MM.1S (cell line): ENCODE measurements around the gene VDAC2.
"Not testable (repeated sequence)": the region's sequence is repeated elsewhere in the genome, so short reads cannot be mapped to it uniquely, and the experiment has no call there.

ENCODE experiments used
- DNase-seq: peaks from one replicate; pipeline ENCODE4 v3.0.0-alpha.2; 2015
- H2AFZ ChIP-seq: fragments of 300-600 bp; sonication (generic); 2 replicates; pipeline ENCODE4 v1.6.0; 2016; ENCODE audit warnings: antibody characterized with exemption, low read length
- H3F3A ChIP-seq: fragments of 300-600 bp; sonication (generic); 2 replicates; pipeline ENCODE4 v1.6.1; 2016; ENCODE audit warnings: mild to moderate bottlenecking, antibody characterized with exemption, low read length, moderate library complexity, mixed read lengths; ENCODE audit not compliant: insufficient read depth
- H3K27ac ChIP-seq: fragments of 300-600 bp; sonication (generic); 2 replicates; pipeline ENCODE4 v1.5.1; 2016; ENCODE audit warnings: mild to moderate bottlenecking, low read length
- H3K27me3 ChIP-seq: fragments of 300-600 bp; sonication (generic); replicated peaks from 2 replicates; pipeline ENCODE4 v1.6.0; 2016; ENCODE audit warnings: low read length; ENCODE audit not compliant: insufficient read depth
- H3K36me3 ChIP-seq: fragments of 300-600 bp; sonication (generic); replicated peaks from 2 replicates; pipeline ENCODE4 v1.6.1; 2016; ENCODE audit warnings: mild to moderate bottlenecking, low read length, mixed read lengths; ENCODE audit not compliant: insufficient read depth
- H3K4me1 ChIP-seq: fragments of 300-600 bp; sonication (generic); 2 replicates; pipeline ENCODE4 v1.6.1; 2016; ENCODE audit warnings: low read length, mixed read lengths
- H3K4me2 ChIP-seq: fragments of 300-600 bp; sonication (generic); 2 replicates; pipeline ENCODE4 v1.6.0; 2016; ENCODE audit warnings: low read depth, low read length
- H3K4me3 ChIP-seq: fragments of 300-600 bp; sonication (generic); 2 replicates; pipeline ENCODE4 v1.5.1; 2016; ENCODE audit warnings: low read length, mixed read lengths
- H3K79me2 ChIP-seq: fragments of 300-600 bp; sonication (generic); 2 replicates; pipeline ENCODE4 v1.6.1; 2016; ENCODE audit warnings: mixed run types, low read length, mixed read lengths
- H3K9ac ChIP-seq: fragments of 300-600 bp; sonication (generic); 2 replicates; pipeline ENCODE4 v1.6.1; 2016; ENCODE audit warnings: low read length, mixed read lengths
- H3K9me2 ChIP-seq: fragments of 300-600 bp; sonication (generic); replicated peaks from 2 replicates; pipeline ENCODE4 v1.6.1; 2016; ENCODE audit warnings: mild to moderate bottlenecking, low read length, mixed read lengths; ENCODE audit not compliant: insufficient read depth
- H3K9me3 ChIP-seq: fragments of 300-600 bp; sonication (generic); replicated peaks from 2 replicates; pipeline ENCODE4 v1.6.1; 2016; ENCODE audit warnings: mild to moderate bottlenecking, low read length, mixed read lengths; ENCODE audit not compliant: insufficient read depth
- H4K20me1 ChIP-seq: fragments of 300-600 bp; sonication (generic); 2 replicates; pipeline ENCODE4 v1.6.1; 2016; ENCODE audit warnings: mild to moderate bottlenecking, low read length, moderate library complexity, mixed read lengths; ENCODE audit not compliant: insufficient read depth
- EZH2 ChIP-seq: fragments of 300-600 bp; sonication (generic); optimal IDR thresholded peaks from 2 replicates; pipeline ENCODE3; 2017; ENCODE audit warnings: low read depth, mild to moderate bottlenecking, antibody characterized with exemption, low read length, mixed read lengths
- EZH2phosphoT487 ChIP-seq: fragments of 300-600 bp; sonication (generic); IDR thresholded peaks from 2 replicates; pipeline ENCODE4 v1.6.1; 2018; ENCODE audit warnings: antibody characterized with exemption, low read length
- TF ChIP-seq, protein P1 (sequence below): fragments of 300-600 bp; sonication (generic); IDR thresholded peaks from 2 replicates; pipeline ENCODE4 v1.5.1; 2016; ENCODE audit warnings: antibody characterized with exemption, low read length, mixed read lengths

VDAC2 gene

DNA sequence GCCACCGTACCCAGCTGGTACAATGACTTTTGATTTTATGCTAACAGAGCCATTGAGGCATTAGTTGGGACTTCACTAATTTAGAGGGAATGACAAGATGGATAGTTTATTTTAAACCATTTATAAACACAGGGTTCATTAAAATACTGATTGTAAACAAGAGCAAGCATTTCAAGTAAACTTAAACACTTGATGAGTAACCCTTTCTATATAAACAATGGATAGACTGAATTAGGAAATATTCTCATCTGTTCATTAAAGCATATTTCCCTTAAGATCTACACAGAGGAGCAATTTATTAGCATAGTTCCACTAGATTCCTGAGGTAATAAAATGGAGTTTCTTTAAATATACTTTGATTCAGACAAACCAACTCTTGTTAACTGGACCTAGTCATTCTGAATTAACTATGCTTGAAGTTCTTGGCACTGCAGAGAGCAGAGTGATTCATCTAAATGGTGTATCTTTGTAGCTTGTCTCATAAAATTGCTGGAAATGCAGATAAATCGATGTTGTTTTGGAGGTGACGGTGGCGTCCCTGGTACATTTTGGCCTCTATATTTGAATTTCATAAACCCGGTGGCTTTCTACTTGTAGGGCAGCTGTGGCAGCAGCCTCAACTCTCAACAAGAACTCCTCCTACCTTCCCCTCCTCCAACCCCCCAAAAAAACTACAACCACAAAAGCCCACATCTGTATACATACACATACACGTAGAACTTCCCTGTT, 15.4 kb upstream of the VDAC2 start:
- H3K9me2 ChIP-seq, result no peaks in the 10 kb centered on the region
- DNase-seq, result no peak
- H3K27me3 ChIP-seq, result no peaks in the 10 kb centered on the region
- TF ChIP-seq, protein P1, sequence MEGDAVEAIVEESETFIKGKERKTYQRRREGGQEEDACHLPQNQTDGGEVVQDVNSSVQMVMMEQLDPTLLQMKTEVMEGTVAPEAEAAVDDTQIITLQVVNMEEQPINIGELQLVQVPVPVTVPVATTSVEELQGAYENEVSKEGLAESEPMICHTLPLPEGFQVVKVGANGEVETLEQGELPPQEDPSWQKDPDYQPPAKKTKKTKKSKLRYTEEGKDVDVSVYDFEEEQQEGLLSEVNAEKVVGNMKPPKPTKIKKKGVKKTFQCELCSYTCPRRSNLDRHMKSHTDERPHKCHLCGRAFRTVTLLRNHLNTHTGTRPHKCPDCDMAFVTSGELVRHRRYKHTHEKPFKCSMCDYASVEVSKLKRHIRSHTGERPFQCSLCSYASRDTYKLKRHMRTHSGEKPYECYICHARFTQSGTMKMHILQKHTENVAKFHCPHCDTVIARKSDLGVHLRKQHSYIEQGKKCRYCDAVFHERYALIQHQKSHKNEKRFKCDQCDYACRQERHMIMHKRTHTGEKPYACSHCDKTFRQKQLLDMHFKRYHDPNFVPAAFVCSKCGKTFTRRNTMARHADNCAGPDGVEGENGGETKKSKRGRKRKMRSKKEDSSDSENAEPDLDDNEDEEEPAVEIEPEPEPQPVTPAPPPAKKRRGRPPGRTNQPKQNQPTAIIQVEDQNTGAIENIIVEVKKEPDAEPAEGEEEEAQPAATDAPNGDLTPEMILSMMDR, result no peak
- TF ChIP-seq EZH2phosphoT487 (no peak), EZH2 (no peak)
- H3K36me3 ChIP-seq, result no peaks in the 10 kb centered on the region
- H3K4me1 ChIP-seq, result no peaks in the 10 kb centered on the region
- no peak overlapping the region for H3K27ac ChIP-seq
- no peak overlapping the region for H3K4me3 ChIP-seq
- H3K79me2 ChIP-seq, result no peaks in the 10 kb centered on the region
- no peak overlapping the region for H3K9ac ChIP-seq
- H2AFZ ChIP-seq, result no peak overlapping the region
- no peak overlapping the region for H3K4me2 ChIP-seq
- H3K9me3 ChIP-seq, result no peaks in the 10 kb centered on the region
- no peaks in the 10 kb centered on the region for H3F3A ChIP-seq
- H4K20me1 ChIP-seq, result no peaks in the 10 kb centered on the region

DNA sequence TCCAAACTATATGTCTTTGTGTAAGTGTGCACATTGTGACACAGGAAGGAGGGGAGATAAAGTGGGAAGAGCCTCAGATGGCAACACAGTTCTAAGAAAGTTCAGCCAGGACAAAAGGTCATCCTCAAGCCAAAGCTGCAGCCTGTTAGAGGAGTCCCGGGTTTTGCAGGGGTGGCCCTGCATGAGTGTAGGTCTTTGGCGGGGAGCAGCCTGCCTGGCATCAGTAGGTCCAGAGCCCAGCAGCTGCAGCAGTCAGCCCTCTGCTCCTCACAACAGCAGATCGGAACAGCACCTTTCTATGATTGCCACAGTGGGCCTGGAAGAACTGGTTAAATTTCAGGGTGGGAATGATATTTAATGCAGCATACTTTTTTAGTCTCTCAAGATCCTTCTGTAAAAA, 13.5 kb upstream of the VDAC2 start:
- Histone ChIP-seq H3K27ac (no peak overlapping the region), H3F3A (no peaks in the 10 kb centered on the region), H3K36me3 (no peaks in the 10 kb centered on the region), H3K27me3 (no peaks in the 10 kb centered on the region), H3K9me2 (no peaks in the 10 kb centered on the region), H4K20me1 (no peaks in the 10 kb centered on the region), H3K4me3 (no peak overlapping the region), H3K9me3 (no peaks in the 10 kb centered on the region), H3K9ac (no peak overlapping the region), H3K79me2 (no peaks in the 10 kb centered on the region), H3K4me2 (no peak overlapping the region), H2AFZ (no peak overlapping the region), H3K4me1 (no peaks in the 10 kb centered on the region)
- DNase-seq, result no peak
- TF ChIP-seq EZH2 (no peak), EZH2phosphoT487 (no peak)
- TF ChIP-seq, protein P1, result no peak

DNA sequence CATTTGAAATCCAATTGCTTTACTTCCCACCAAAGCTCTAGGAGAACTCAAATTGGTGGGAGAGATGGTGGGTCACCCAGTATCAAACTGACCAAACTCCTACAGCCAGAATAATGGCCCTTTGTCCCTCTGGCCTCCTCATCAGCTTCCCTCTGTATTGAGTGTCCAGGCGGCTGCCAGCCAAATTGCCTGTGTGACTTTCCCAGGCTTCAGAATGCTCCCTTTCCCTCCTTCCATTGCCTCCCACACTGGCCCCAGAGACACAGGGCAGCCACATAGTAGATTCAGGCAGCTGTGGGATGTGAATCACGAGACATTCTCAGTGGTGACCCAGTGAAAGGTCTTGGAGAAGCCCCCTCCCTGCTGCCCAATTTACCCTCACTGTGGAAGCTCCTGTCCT, 12.7 kb upstream of the VDAC2 start:
- H3K4me3 ChIP-seq, result no peak overlapping the region
- DNase-seq, result no peak
- TF ChIP-seq EZH2, result no peak
- TF ChIP-seq, protein P1, result no peak
- TF ChIP-seq EZH2phosphoT487, result no peak
- H3K27me3 ChIP-seq, result no peaks in the 10 kb centered on the region
- no peak overlapping the region for H3K9ac ChIP-seq
- H3K9me2 ChIP-seq, result no peaks in the 10 kb centered on the region
- no peak overlapping the region for H2AFZ ChIP-seq
- no peak overlapping the region for H3K27ac ChIP-seq
- no peaks in the 10 kb centered on the region for H3F3A ChIP-seq
- no peaks in the 10 kb centered on the region for H3K9me3 ChIP-seq
- no peaks in the 10 kb centered on the region for H3K36me3 ChIP-seq
- H4K20me1 ChIP-seq, result no peaks in the 10 kb centered on the region
- no peaks in the 10 kb centered on the region for H3K4me1 ChIP-seq
- H3K4me2 ChIP-seq, result no peak overlapping the region
- H3K79me2 ChIP-seq, result no peaks in the 10 kb centered on the region

DNA sequence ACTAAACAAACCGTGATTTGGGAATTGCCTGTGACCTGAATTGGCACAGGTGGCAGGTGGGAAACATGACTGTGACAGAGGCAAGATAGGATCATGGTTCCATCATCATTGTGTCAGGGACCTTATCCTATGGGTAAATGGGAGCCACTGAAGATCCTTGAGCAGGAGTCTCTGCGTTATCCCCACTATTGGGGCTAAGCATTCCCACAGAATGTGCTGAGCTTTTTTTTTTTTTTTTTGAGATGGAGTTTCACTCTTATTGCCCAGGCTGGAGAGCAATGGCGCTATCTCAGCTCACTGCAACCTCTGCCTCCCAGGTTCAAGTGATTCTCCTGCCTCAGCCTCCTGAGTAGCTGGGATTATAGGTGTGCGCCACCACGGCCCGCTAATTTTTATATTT, 10.6 kb upstream of the VDAC2 start:
- H3K9ac ChIP-seq, H3F3A ChIP-seq, H3K36me3 ChIP-seq, DNase-seq, H2AFZ ChIP-seq, H3K27me3 ChIP-seq, H3K4me1 ChIP-seq, H3K4me2 ChIP-seq, H3K9me2 ChIP-seq, H3K79me2 ChIP-seq, H3K9me3 ChIP-seq, H3K27ac ChIP-seq, H4K20me1 ChIP-seq, H3K4me3 ChIP-seq: not testable (repeated sequence)
